Stimulated activated CD4-positive, alpha-beta T cell treated with anti-CD3 and anti-CD28 coated beads, Interleukin-15, amount 100 ng/mL, for 24 hours (primary cell): ENCODE data around the gene PAM.

Experiments
- DNase-seq: peaks from one replicate; pipeline ENCODE4 v3.0.0-alpha.2; 2020

Gene PAM

GRCh38 chr5:102863764-102864560, 108.9 kb downstream of the PAM start:
- DNase-seq: no peak

GRCh38 chr5:102865171-102865509, 110.0 kb downstream of the PAM start:
- no peak for DNase-seq

- DNase-seq: peak; percentile 66
These were observed 110.6 kb downstream of the PAM start for GRCh38 chr5:102865510-102866236.

GRCh38 chr5:102866237-102866600, 111.1 kb downstream of the PAM start:
- no peak for DNase-seq

- no peak for DNase-seq
These were observed 113.0 kb downstream of the PAM start for GRCh38 chr5:102867992-102868662.

- DNase-seq: no peak
These were observed 114.1 kb downstream of the PAM start for GRCh38 chr5:102869230-102869629.

- no peak for DNase-seq
These were observed 118.4 kb downstream of the PAM start for GRCh38 chr5:102873379-102873932.

GRCh38 chr5:102874054-102874453, 118.9 kb downstream of the PAM start:
- DNase-seq: no peak

- no peak for DNase-seq
These were observed 120.6 kb downstream of the PAM start for GRCh38 chr5:102875721-102876123.

GRCh38 chr5:102876610-102877009, 121.5 kb downstream of the PAM start:
- no peak for DNase-seq

GRCh38 chr5:102879741-102880140, 124.6 kb downstream of the PAM start:
- DNase-seq: no peak

GRCh38 chr5:102886586-102886985, 131.5 kb downstream of the PAM start:
- no peak for DNase-seq

- no peak for DNase-seq
These were observed 133.4 kb downstream of the PAM start for GRCh38 chr5:102888483-102888882.

GRCh38 chr5:102889033-102889432, 133.9 kb downstream of the PAM start:
- DNase-seq: no peak

GRCh38 chr5:102890133-102890532, 135.0 kb downstream of the PAM start:
- DNase-seq: no peak

GRCh38 chr5:102891175-102891574, 136.1 kb downstream of the PAM start:
- no peak for DNase-seq

- DNase-seq: no peak
These were observed 138.8 kb downstream of the PAM start for GRCh38 chr5:102893942-102894341.

- DNase-seq: no peak
These were observed 140.1 kb downstream of the PAM start for GRCh38 chr5:102895234-102895633.

- DNase-seq: no peak
These were observed 140.9 kb downstream of the PAM start for GRCh38 chr5:102895976-102896375.

- no peak for DNase-seq
These were observed 146.5 kb downstream of the PAM start for GRCh38 chr5:102901424-102902134.

- DNase-seq: no peak
These were observed 147.0 kb downstream of the PAM start for GRCh38 chr5:102902135-102902448.

- no peak for DNase-seq
These were observed 147.5 kb downstream of the PAM start for GRCh38 chr5:102902647-102903046.
